Kidney epithelial cell (primary cell): ENCODE results near the gene MSH3. TPM values are rescaled to one million over a fixed set of nuclear protein-coding genes. Genes with fewer than 3 reads are reported as not detected.

Experiments
- DNase-seq: peaks from one replicate; pipeline ENCODE4 v3.0.0-alpha.2; 2010; ENCODE audit warnings: low read depth
- H3K27me3 ChIP-seq: 2 replicates; pipeline ENCODE4 v1.6.0; 2011; ENCODE audit warnings: low read length; ENCODE audit not compliant: control insufficient read depth, insufficient read depth
- H3K36me3 ChIP-seq: 2 replicates; pipeline ENCODE4 v1.5.1; 2011; ENCODE audit warnings: low read length; ENCODE audit not compliant: control insufficient read depth, insufficient read depth
- H3K4me3 ChIP-seq: 2 replicates; pipeline ENCODE4 v1.5.1; 2011; ENCODE audit warnings: low read depth, mild to moderate bottlenecking, control low read depth, low read length
- CTCF ChIP-seq: IDR thresholded peaks from 2 replicates; pipeline ENCODE4 v1.5.1; 2011; ENCODE audit warnings: mild to moderate bottlenecking, moderate library complexity, low read length, control low read depth, inconsistent platforms; ENCODE audit not compliant: insufficient read depth, poor library complexity, severe bottlenecking
- total RNA-seq: library from RNA; depleted of rRNA; stranded (reverse); fragments of >200 nt; gene quantifications from 2 replicates; pipeline ENCODE4 v1.2.3, GENCODE V29; 2015

MSH3 gene
- total RNA-seq, 1 donor from 2014 or later = 23.5 TPM

GRCh38 chr5:80916676-80917075 lies 262.2 kb downstream of the MSH3 start:
- DNase-seq = no peak
- Histone ChIP-seq H3K4me3 (no peak overlapping the region), H3K27me3 (no peaks in the 10 kb centered on the region), H3K36me3 (no peaks in the 10 kb centered on the region)
- TF ChIP-seq CTCF = no peak

- TF ChIP-seq CTCF = no peak
- Histone ChIP-seq H3K27me3 (no peaks in the 10 kb centered on the region), H3K36me3 (no peaks in the 10 kb centered on the region), H3K4me3 (no peak overlapping the region)
- no peak for DNase-seq
These were observed 263.2 kb downstream of the MSH3 start for GRCh38 chr5:80917631-80918030.

GRCh38 chr5:80919678-80920196 lies 265.3 kb downstream of the MSH3 start:
- Histone ChIP-seq H3K36me3 (no peaks in the 10 kb centered on the region), H3K4me3 (no peak overlapping the region), H3K27me3 (no peaks in the 10 kb centered on the region)
- DNase-seq = no peak
- TF ChIP-seq CTCF = no peak

- no peak for DNase-seq
- Histone ChIP-seq H3K27me3 (no peaks in the 10 kb centered on the region), H3K4me3 (no peak overlapping the region), H3K36me3 (no peaks in the 10 kb centered on the region)
- no peak for TF ChIP-seq CTCF
These were observed 265.9 kb downstream of the MSH3 start for GRCh38 chr5:80920333-80920732.

GRCh38 chr5:80921026-80921425 lies 266.6 kb downstream of the MSH3 start:
- H3K36me3 ChIP-seq = no peaks in the 10 kb centered on the region
- no peak for DNase-seq
- no peaks in the 10 kb centered on the region for H3K27me3 ChIP-seq
- TF ChIP-seq CTCF = no peak
- no peak overlapping the region for H3K4me3 ChIP-seq

- TF ChIP-seq CTCF = no peak
- H3K36me3 ChIP-seq = no peaks in the 10 kb centered on the region
- no peak for DNase-seq
- no peaks in the 10 kb centered on the region for H3K27me3 ChIP-seq
- H3K4me3 ChIP-seq = no peak overlapping the region
These were observed 271.5 kb downstream of the MSH3 start for GRCh38 chr5:80925931-80926330.
